Cardiac muscle cell (in vitro differentiated cells and primary cell): ENCODE results near the gene HS6ST1. TPM values are rescaled to one million over a fixed set of nuclear protein-coding genes. Genes with fewer than 3 reads are reported as not detected.

ENCODE experiments used
- DNase-seq, 2 donors: peaks; one replicate each; pipeline versions ENCODE4 v3.0.0 to v3.0.0-alpha.2; 2010 to 2017; ENCODE audit warnings: low read depth in 1 of 2, low spot score in 1 of 2
- H3K27ac ChIP-seq: fragments of 200-600 bp; sonication (generic); 2 replicates; pipeline ENCODE4 v1.5.1; 2016
- H3K27me3 ChIP-seq: fragments of 200-600 bp; sonication (generic); 2 replicates; pipeline ENCODE4 v1.6.0; 2016; ENCODE audit warnings: control low read depth
- H3K36me3 ChIP-seq: fragments of 200-600 bp; sonication (generic); 2 replicates; pipeline ENCODE4 v1.5.1; 2016; ENCODE audit warnings: control low read depth
- H3K4me1 ChIP-seq: fragments of 200-600 bp; sonication (generic); 2 replicates; pipeline ENCODE4 v1.8.1; 2017; ENCODE audit warnings: low read depth, mild to moderate bottlenecking, mixed run types
- H3K4me3 ChIP-seq: fragments of 200-600 bp; sonication (generic); 2 replicates; pipeline ENCODE4 v1.5.1; 2016; ENCODE audit warnings: mild to moderate bottlenecking
- H3K9me3 ChIP-seq: fragments of 200-600 bp; sonication (generic); 2 replicates; pipeline ENCODE4 v1.5.1; 2017; ENCODE audit warnings: low read depth, mild to moderate bottlenecking, control low read depth
- CTCF ChIP-seq: IDR thresholded peaks from 2 replicates; pipeline ENCODE4 v1.5.1; 2012; ENCODE audit warnings: low read depth, mild to moderate bottlenecking, low read length
- polyA plus RNA-seq: library from polyadenylated mRNA; unstranded; fragments of >200 nt; fragmentation: Nextera tagmentation; extraction: Ambion mirVana; gene quantifications from 2 replicates; pipeline ENCODE4 v1.2.1, GENCODE V29; 2016
- total RNA-seq: library from RNA; depleted of rRNA; stranded (reverse); fragments of >200 nt; gene quantifications from 2 replicates; pipeline ENCODE4 v1.2.3, GENCODE V29; 2016

Gene HS6ST1
- total and polyA plus RNA-seq, 2 experiments from 2014 or later = 22.9 to 24.5 TPM

- no peaks in the 10 kb centered on the region for H3K4me1 ChIP-seq
- H3K9me3 ChIP-seq = no peaks in the 10 kb centered on the region
- H3K36me3 ChIP-seq = no peaks in the 10 kb centered on the region
- no peak overlapping the region for H3K27ac ChIP-seq
- TF ChIP-seq CTCF = no peak
- DNase-seq = no peak
- no peaks in the 10 kb centered on the region for H3K27me3 ChIP-seq
- no peak overlapping the region for H3K4me3 ChIP-seq
Measured at GRCh38 chr2:128341621-128342020, 23.0 kb upstream of the HS6ST1 start.

GRCh38 chr2:128332091-128332634 is 13.5 kb upstream of the HS6ST1 start:
- H3K4me1 ChIP-seq = no peaks in the 10 kb centered on the region
- no peaks in the 10 kb centered on the region for H3K36me3 ChIP-seq
- H3K27ac ChIP-seq = no peak overlapping the region
- TF ChIP-seq CTCF = no peak
- H3K9me3 ChIP-seq = no peaks in the 10 kb centered on the region
- H3K27me3 ChIP-seq = no peaks in the 10 kb centered on the region
- no peak for DNase-seq
- no peak overlapping the region for H3K4me3 ChIP-seq

- Histone ChIP-seq H3K27ac (no peak overlapping the region), H3K27me3 (no peaks in the 10 kb centered on the region), H3K4me3 (no peak overlapping the region), H3K9me3 (no peaks in the 10 kb centered on the region), H3K4me1 (no peaks in the 10 kb centered on the region), H3K36me3 (no peaks in the 10 kb centered on the region)
- no peak for TF ChIP-seq CTCF
- no peak for DNase-seq
Measured at GRCh38 chr2:128330583-128330982, 11.9 kb upstream of the HS6ST1 start.

- H3K27me3 ChIP-seq = no peaks in the 10 kb centered on the region
- H3K4me3 ChIP-seq = no peak overlapping the region
- no peaks in the 10 kb centered on the region for H3K9me3 ChIP-seq
- H3K27ac ChIP-seq = no peak overlapping the region
- peak in 1 of 2 donors; percentile 78 for DNase-seq
- no peaks in the 10 kb centered on the region for H3K36me3 ChIP-seq
- H3K4me1 ChIP-seq = no peaks in the 10 kb centered on the region
- no peak for TF ChIP-seq CTCF
Measured at GRCh38 chr2:128329607-128330006, 10.9 kb upstream of the HS6ST1 start.

- Histone ChIP-seq H3K36me3 (no peaks in the 10 kb centered on the region), H3K27me3 (no peaks in the 10 kb centered on the region), H3K27ac (no peak overlapping the region), H3K4me1 (no peaks in the 10 kb centered on the region), H3K4me3 (no peak overlapping the region), H3K9me3 (no peaks in the 10 kb centered on the region)
- TF ChIP-seq CTCF = no peak
- DNase-seq = no peak
Measured at GRCh38 chr2:128327180-128327964, 8.7 kb upstream of the HS6ST1 start.
